Hepatocyte (in vitro differentiated cells): ENCODE results near the gene PEX26.

Experiments
- EZH2 ChIP-seq: fragments of 200-600 bp; sonication (generic); IDR thresholded peaks from 2 replicates; pipeline ENCODE4 v1.6.1; 2016; ENCODE audit warnings: antibody characterized with exemption, mild to moderate bottlenecking, borderline replicate concordance
- EZH2phosphoT487 ChIP-seq: fragments of 200-600 bp; sonication (generic); IDR thresholded peaks from one replicate; pipeline ENCODE4 v1.6.1; 2018; ENCODE audit warnings: antibody characterized with exemption, mild to moderate bottlenecking, low read depth, moderate library complexity; ENCODE audit not compliant: unreplicated experiment, severe bottlenecking
- TF ChIP-seq, protein P1 (sequence below): fragments of 200-600 bp; sonication (generic); IDR thresholded peaks from 2 replicates; pipeline ENCODE4 v1.5.1; 2016; ENCODE audit warnings: antibody characterized with exemption, mild to moderate bottlenecking; ENCODE audit not compliant: poor library complexity

DNA sequence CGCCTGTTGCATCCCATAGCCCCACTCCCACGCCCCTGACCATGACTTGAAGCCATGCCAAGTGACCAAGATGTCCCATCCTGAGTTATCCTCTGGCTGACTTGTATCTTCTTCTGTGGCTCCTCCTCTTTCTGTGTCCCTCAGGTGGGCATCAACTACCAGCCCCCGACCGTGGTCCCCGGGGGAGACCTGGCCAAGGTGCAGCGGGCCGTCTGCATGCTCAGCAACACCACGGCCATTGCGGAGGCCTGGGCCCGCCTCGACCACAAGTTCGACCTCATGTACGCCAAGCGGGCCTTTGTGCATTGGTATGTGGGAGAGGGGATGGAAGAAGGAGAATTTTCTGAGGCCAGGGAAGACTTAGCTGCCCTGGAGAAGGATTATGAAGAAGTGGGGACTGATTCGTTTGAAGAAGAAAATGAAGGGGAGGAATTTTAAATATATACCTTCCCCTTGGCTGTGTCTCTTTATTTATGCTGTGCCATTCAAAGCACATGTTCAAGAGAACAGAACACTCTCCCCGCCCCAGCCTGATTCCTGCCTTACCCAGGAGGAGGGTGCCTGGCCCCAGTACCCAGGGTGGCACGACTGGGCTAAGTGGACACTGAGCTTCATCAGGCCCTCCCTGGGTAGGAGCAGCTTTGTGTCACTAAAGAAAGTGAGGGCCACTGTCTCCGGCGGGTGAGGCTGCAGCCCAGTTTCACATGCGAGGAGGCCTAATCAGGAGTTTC, 53.1 kb downstream of the PEX26 start:
- TF ChIP-seq, protein P1, sequence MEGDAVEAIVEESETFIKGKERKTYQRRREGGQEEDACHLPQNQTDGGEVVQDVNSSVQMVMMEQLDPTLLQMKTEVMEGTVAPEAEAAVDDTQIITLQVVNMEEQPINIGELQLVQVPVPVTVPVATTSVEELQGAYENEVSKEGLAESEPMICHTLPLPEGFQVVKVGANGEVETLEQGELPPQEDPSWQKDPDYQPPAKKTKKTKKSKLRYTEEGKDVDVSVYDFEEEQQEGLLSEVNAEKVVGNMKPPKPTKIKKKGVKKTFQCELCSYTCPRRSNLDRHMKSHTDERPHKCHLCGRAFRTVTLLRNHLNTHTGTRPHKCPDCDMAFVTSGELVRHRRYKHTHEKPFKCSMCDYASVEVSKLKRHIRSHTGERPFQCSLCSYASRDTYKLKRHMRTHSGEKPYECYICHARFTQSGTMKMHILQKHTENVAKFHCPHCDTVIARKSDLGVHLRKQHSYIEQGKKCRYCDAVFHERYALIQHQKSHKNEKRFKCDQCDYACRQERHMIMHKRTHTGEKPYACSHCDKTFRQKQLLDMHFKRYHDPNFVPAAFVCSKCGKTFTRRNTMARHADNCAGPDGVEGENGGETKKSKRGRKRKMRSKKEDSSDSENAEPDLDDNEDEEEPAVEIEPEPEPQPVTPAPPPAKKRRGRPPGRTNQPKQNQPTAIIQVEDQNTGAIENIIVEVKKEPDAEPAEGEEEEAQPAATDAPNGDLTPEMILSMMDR = no peak
- TF ChIP-seq EZH2 (no peak), EZH2phosphoT487 (no peak)
